Measurements from ENCODE around the gene LAMC3.

The LAMC3 gene

DNA sequence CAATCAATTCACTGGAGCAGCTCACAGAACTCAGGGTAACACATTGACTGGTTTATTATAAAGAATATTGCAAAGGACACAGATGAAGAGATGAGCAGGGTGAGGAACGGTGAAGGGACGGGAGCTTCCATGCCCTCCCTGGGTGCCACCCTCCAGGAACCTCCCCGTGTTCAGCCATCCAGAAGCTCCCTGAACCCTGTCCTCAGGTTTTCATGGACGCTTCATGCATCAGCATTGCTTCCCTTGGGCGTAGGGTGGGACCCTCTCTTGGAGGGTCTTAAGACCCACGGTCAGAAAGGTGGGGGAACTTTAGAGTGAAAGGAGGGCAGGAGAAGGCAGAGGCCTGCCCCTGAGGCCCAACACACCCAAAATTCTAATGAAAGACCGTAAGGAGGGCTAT lies 12.8 kb downstream of the LAMC3 start:
- TF ChIP-seq CTCF (IDR thresholded peaks at IDR 0.05) = no peak

- no peak for TF ChIP-seq CTCF (IDR thresholded peaks at IDR 0.05)
Observed at GRCh38 chr9:131024978-131025868, 16.2 kb downstream of the LAMC3 start.

DNA sequence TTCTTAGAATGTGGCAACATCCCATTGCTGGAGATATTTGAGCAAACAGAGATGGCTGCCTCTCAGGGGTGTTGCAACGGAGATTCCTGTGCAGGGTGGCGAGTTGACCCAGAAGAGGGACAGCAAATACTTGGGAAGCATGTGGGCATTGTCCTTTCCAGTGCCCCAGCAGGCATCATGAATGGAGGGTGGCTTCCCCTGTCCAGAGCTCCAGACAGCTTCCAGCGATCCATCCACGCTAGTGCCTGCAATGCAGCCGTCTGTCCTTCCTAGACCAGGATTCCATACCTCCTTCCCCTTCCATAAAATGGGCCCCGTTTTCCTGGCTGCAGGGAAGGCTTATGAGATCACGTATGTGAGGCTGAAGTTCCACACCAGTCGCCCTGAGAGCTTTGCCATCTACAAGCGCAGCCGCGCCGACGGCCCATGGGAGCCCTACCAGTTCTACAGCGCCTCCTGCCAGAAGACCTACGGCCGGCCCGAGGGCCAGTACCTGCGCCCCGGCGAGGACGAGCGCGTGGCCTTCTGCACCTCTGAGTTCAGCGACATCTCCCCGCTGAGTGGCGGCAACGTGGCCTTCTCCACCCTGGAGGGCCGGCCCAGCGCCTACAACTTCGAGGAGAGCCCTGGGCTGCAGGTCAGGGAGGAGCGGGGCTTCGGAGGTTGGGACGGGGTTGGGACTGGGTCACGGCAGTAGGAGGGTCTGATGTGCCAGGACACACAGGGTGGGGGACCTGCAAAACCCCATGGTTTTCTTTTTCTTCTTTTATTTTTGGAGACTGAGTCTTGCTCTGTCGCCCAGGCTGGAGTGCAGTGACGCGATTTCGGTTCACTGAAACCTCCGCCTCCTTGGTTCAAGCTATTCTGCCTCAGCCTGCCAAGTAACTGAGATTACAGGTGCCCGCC lies 17.2 kb downstream of the LAMC3 start:
- TF ChIP-seq CTCF (IDR thresholded peaks at IDR 0.05) = no peak

- no peak for TF ChIP-seq CTCF (IDR thresholded peaks at IDR 0.05)
Observed at GRCh38 chr9:131027048-131027871, 18.3 kb downstream of the LAMC3 start.

DNA sequence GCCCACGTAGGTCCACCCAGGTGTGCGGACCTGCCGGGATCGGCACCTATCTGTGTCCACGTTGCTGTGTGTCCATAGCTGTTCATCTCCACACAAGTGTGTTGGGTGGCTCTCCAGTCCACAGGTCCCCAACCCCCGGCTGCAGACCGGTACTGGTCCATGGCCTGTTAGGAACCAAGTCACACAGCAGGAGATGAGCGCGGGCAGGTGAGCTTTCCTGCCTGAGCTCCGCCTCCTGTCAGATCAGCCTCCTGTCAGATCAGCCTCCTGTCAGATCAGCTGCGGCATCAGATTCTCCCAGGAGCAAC lies 18.9 kb downstream of the LAMC3 start:
- TF ChIP-seq CTCF (IDR thresholded peaks at IDR 0.05) = no peak

GRCh38 chr9:131028221-131028884 lies 19.4 kb downstream of the LAMC3 start:
- TF ChIP-seq CTCF (IDR thresholded peaks at IDR 0.05) = no peak
